Mesothelial cell of epicardium (in vitro differentiated cells): ENCODE measurements around the gene SERPINB8. TPM values are rescaled to one million over a fixed set of nuclear protein-coding genes. Genes with fewer than 3 reads are reported as not detected.
"Not testable (repeated sequence)": the region's sequence is repeated elsewhere in the genome, so short reads cannot be mapped to it uniquely, and the experiment has no call there.

Source experiments
- DNase-seq, 2 experiments: peaks; one replicate each; pipeline ENCODE4 v3.0.0; 2021; ENCODE audit warnings: low spot score in 2 of 2; ENCODE audit not compliant: unreplicated experiment in 2 of 2
- H3K27ac Mint-ChIP-seq: 2 replicates; pipeline ENCODE4 v1.8.0; 2021; ENCODE audit warnings: mixed read lengths
- H3K27me3 Mint-ChIP-seq: 2 replicates; pipeline ENCODE4 v1.8.0; 2021; ENCODE audit warnings: low read depth, mixed read lengths
- H3K36me3 Mint-ChIP-seq: 2 replicates; pipeline ENCODE4 v1.8.0; 2021; ENCODE audit warnings: mixed read lengths
- H3K4me1 Mint-ChIP-seq: 2 replicates; pipeline ENCODE4 v1.8.0; 2021; ENCODE audit warnings: mixed read lengths
- H3K4me3 Mint-ChIP-seq: 2 replicates; pipeline ENCODE4 v1.8.0; 2021; ENCODE audit warnings: mild to moderate bottlenecking, moderate library complexity, mixed read lengths
- H3K9me3 Mint-ChIP-seq: 2 replicates; pipeline ENCODE4 v1.8.0; 2021; ENCODE audit warnings: mixed read lengths
- total RNA-seq: library from RNA; stranded (reverse); gene quantifications from 3 replicates; pipeline ENCODE4 v1.2.1, GENCODE V29; 2021
- TF ChIP-seq, protein P1 (sequence below): fragments of 200-600 bp; sonication (generic); IDR thresholded peaks from one replicate; pipeline ENCODE4 v1.5.0; 2021; ENCODE audit warnings: antibody characterized with exemption; ENCODE audit not compliant: unreplicated experiment

Gene SERPINB8
- total RNA-seq, 1 donor from 2014 or later: 5.3 TPM

DNA sequence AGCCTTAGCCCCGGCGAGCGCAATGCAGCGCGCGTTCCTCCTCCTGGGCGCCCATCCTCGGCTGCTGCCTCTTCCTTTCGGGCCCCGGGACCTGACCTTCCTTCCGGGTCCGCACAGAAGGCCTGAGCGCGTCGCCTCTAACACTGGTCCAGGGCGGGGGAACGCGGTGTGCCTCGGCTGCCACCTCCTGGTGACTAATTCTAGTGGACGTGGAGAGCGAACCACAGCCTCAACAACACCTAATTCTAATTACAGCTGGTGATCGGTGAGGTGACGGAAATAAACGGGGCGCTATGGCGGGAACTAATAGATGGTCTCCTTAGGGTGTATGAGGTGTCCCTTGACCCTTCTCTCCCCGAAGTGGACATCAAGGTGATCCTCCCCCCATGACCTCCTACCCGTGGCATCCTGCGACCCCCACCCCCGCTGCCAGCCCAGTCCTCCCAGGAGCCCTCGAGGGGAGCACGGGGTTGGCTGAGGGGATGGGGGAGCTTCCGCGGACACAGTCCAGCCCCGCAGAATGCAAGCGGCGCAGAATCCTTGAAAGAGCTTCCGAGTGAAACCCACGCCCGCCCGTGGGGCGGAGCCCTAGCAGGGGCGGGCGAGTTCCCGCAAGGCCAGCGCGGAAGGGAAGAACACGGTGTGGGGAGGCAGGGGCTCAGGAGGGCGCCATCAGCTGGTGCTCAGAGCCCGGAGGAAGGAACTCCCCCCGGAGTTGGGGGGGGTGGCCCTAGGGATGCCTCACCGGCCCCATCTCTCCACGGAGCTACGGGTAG is 33.5 kb upstream of the SERPINB8 start:
- no peaks in the 10 kb centered on the region for H3K4me1 Mint-ChIP-seq
- H3K27me3 Mint-ChIP-seq: peaks cover 6% of the 10 kb centered on the region
- TF ChIP-seq, protein P1, sequence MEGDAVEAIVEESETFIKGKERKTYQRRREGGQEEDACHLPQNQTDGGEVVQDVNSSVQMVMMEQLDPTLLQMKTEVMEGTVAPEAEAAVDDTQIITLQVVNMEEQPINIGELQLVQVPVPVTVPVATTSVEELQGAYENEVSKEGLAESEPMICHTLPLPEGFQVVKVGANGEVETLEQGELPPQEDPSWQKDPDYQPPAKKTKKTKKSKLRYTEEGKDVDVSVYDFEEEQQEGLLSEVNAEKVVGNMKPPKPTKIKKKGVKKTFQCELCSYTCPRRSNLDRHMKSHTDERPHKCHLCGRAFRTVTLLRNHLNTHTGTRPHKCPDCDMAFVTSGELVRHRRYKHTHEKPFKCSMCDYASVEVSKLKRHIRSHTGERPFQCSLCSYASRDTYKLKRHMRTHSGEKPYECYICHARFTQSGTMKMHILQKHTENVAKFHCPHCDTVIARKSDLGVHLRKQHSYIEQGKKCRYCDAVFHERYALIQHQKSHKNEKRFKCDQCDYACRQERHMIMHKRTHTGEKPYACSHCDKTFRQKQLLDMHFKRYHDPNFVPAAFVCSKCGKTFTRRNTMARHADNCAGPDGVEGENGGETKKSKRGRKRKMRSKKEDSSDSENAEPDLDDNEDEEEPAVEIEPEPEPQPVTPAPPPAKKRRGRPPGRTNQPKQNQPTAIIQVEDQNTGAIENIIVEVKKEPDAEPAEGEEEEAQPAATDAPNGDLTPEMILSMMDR: peak; percentile 23
- H3K4me3 Mint-ChIP-seq: no peak overlapping the region
- no peaks in the 10 kb centered on the region for H3K9me3 Mint-ChIP-seq
- no peak overlapping the region for H3K27ac Mint-ChIP-seq
- no peaks in the 10 kb centered on the region for H3K36me3 Mint-ChIP-seq
- peak; percentile 42 to 68 for DNase-seq

DNA sequence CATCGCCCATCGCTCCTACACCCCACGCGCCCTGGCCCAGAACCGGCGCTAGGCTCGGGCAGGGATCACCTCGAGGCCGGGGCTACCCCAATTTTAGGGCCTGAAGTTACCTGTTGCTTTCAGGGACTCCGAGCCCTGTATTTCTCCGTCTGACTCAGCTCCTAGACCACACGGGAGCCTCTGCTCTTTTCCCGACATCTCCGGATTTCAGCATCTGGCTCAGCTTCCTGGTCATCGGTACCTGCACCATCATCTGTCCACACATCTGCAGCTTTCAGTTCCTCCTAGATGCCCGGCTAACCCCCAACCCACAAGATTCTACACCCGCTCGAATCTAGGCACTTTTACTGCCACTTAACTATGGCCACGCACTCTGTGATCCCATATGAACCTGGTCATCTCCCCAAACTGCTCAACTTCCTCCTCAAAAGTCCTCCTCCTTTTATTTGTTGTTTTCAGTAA is 32.9 kb upstream of the SERPINB8 start:
- H3K36me3 Mint-ChIP-seq: no peaks in the 10 kb centered on the region

DNA sequence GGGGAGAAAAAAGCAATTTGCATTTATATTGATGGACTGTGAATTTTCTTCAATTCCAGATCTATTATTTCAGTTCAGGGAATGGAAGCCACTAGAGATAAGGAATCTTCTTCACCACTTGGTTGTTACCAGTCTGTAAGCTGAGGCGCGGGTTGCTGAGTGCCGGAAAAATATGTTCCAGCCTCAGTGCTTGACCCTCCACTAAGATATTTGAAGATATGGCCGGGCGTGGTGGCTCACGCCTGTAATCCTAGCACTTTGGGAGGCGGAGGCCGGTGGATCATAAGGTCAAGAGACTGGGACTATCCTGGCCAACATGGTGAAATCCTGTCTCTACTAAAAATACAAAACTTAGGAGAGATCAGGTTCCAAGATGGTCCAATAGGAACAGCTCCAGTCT is 29.9 kb upstream of the SERPINB8 start:
- DNase-seq: no peak

More for the DNA sequence above, 32.9 kb upstream of the SERPINB8 start:
- Mint-ChIP-seq H3K27me3 (peaks cover 7% of the 10 kb centered on the region), H3K9me3 (peaks cover 5% of the 10 kb centered on the region), H3K4me3 (no peak overlapping the region), H3K4me1 (no peaks in the 10 kb centered on the region), H3K27ac (no peak overlapping the region)
- no peak for DNase-seq
- TF ChIP-seq, protein P1: no peak

DNA sequence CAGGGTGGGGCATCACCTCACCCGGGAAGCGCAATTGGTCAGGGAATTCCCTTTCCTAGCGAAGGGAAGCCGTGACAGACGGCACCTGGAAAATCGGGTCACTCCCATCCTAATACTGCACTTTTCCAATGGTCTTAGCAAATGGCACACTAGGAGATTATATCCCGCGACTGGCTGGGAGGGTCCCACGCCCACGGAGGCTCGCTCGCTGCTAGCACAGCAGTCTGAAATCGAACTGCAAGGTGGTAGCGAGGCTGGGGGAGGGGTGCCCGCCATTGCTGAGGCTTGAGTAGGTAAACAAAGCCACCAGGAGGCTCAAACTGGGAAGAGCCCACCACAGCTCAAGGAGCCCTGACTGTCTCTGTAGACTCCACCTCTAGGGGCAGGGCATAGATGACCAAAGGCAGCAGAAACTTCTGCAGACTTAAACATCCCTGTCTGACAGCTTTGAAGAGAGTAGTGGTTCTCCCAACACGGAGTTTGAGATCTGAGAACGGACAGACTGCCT is 29.3 kb upstream of the SERPINB8 start:
- not testable (repeated sequence) for DNase-seq, H3K4me3 Mint-ChIP-seq, H3K4me1 Mint-ChIP-seq, H3K27ac Mint-ChIP-seq, H3K36me3 Mint-ChIP-seq
- peaks cover 11% of the 10 kb centered on the region for H3K9me3 Mint-ChIP-seq
- H3K27me3 Mint-ChIP-seq: peaks cover 24% of the 10 kb centered on the region

More for the DNA sequence above, 29.9 kb upstream of the SERPINB8 start:
- H3K27ac Mint-ChIP-seq: no peak overlapping the region
- H3K4me3 Mint-ChIP-seq: no peak overlapping the region
- no peaks in the 10 kb centered on the region for H3K36me3 Mint-ChIP-seq
- peaks cover 24% of the 10 kb centered on the region for H3K27me3 Mint-ChIP-seq
- TF ChIP-seq, protein P1: no peak
- H3K9me3 Mint-ChIP-seq: peaks cover 10% of the 10 kb centered on the region
- H3K4me1 Mint-ChIP-seq: no peaks in the 10 kb centered on the region

DNA sequence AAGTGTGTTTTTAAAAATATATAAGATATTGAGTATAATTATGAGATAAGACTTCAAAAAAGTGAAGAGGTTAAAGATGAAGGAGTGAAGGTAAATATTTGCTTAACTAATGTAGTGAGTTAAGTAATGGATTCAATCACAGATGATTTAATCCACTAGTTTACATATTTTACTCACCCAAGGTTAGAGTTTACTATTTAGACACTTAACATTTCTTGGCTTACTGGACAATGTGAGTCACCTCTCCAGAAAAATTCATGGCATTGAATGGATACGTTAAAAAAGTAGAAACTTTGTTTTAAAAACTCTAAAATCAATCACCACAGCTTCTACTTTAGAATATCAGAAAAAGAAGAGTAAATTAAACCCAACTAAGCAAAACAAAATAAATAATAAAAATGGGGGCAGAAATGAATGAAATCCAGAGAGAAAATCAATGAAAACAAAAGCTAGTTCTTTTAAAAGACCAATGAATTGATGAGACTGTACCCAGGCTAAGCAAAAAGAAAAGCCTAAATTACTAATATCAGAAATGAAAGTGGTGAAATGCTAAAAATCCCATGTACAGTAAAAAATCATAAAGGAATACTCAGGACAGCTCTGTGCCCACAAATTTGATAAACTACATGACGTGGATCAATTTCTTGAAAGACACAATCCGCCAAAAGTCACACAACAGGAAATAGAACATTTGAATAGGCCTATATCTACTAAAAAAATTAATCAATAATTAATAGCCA is 22.7 kb upstream of the SERPINB8 start:
- Mint-ChIP-seq H3K36me3 (no peaks in the 10 kb centered on the region), H3K27ac (no peak overlapping the region), H3K4me3 (no peak overlapping the region), H3K27me3 (peaks cover 27% of the 10 kb centered on the region), H3K4me1 (peaks cover 19% of the 10 kb centered on the region), H3K9me3 (peaks cover 15% of the 10 kb centered on the region)
- no peak for DNase-seq
- TF ChIP-seq, protein P1: no peak
